Stomach (tissue), 9 donors: ENCODE data around the gene E2F8. TPM values are rescaled to one million over a fixed set of nuclear protein-coding genes. Genes with fewer than 3 reads are reported as not detected.

Source experiments
- DNase-seq, 2 donors: peaks; one replicate each; pipeline versions ENCODE4 v3.0.0 to v3.0.0-alpha.2; 2013 to 2019
- H3K27ac ChIP-seq, 5 donors: fragments of 200-600 bp in 4 of 5; sonication (generic) in 4 of 5; one replicate each; pipeline ENCODE4 v1.5.1; 2013 to 2019; ENCODE audit warnings: mild to moderate bottlenecking in 1 of 5, moderate library complexity in 1 of 5
- H3K27me3 ChIP-seq, 3 donors: fragments of 200-600 bp; sonication (generic); one replicate each; pipeline ENCODE4 v1.5.1; 2017 to 2019; ENCODE audit warnings: mixed run types in 1 of 3
- H3K36me3 ChIP-seq, 4 donors: fragments of 200-600 bp; sonication (generic); 1 replicate in 3 of 4; 2 replicates in 1 of 4; pipeline ENCODE4 v1.5.1; 2016 to 2019
- H3K4me1 ChIP-seq, 4 donors: fragments of 200-600 bp; sonication (generic); one replicate each; pipeline ENCODE4 v1.5.1; 2016 to 2019
- H3K4me3 ChIP-seq, 4 donors: fragments of 200-600 bp; sonication (generic) in 3 of 4; one replicate each; pipeline ENCODE4 v1.5.1; 2016 to 2019; ENCODE audit warnings: mild to moderate bottlenecking in 1 of 4
- H3K9me3 ChIP-seq, 4 donors: fragments of 200-600 bp; sonication (generic); one replicate each; pipeline ENCODE4 v1.5.1; 2016 to 2019
- EP300 ChIP-seq: sonication (generic); formaldehyde crosslinking; IDR thresholded peaks from one replicate; pipeline ENCODE4 v1.6.1; 2017; ENCODE audit warnings: antibody characterized with exemption
- POLR2A ChIP-seq, 4 donors: fragments of 450-650 bp; IDR thresholded peaks; one replicate each; pipeline ENCODE4 v1.6.1; 2016; ENCODE audit warnings: antibody characterized with exemption in 4 of 4, control low read depth in 2 of 4, mild to moderate bottlenecking in 1 of 4, moderate library complexity in 1 of 4
- POLR2AphosphoS5 ChIP-seq, 3 donors: sonication (generic); formaldehyde crosslinking; IDR thresholded peaks; one replicate each; pipeline ENCODE4 v1.6.1; 2016; ENCODE audit warnings: antibody characterized with exemption in 3 of 3
- WGBS, 5 donors: extraction: QIAGEN DNeasy Blood & Tissue Kit in 3 of 5; methylation state at CpG; one replicate each; pipeline versions ENCODE4 v1.1.5 to v1.1.7; 2013 to 2018; 5-methylcytosine and 5-hydroxymethylcytosine counted together
- intact Hi-C: fragments of 100-400 bp; cut with DNase I; formaldehyde crosslinking; loops from one replicate; pipeline ENCODE4 v1.15.1; 2023; ENCODE audit warnings: low total_unique reads
- polyA plus RNA-seq, 3 donors: library from polyadenylated mRNA; stranded (reverse); fragments of 200-250 nt; gene quantifications; one replicate each; pipeline ENCODE4 v1.2.3, GENCODE V29; 2013
- total RNA-seq, 5 donors: library from RNA; depleted of rRNA; stranded (reverse); fragments of >200 nt; gene quantifications; one replicate each; pipeline versions ENCODE4 v1.1.0 to v1.2.3, GENCODE V29; 2014 to 2016
- TF ChIP-seq, protein P1 (sequence below), 7 experiments: fragments of 450-650 bp in 4 of 7; fragments of 200-600 bp in 3 of 7; sonication (generic) in 3 of 7; IDR thresholded peaks; one replicate each; pipeline ENCODE4 v1.5.1; 2016 to 2019; ENCODE audit warnings: antibody characterized with exemption in 7 of 7, control low read depth in 2 of 7, mild to moderate bottlenecking in 1 of 7
- donor health status: healthy with polysubstance abuse.
- donor health status: Bipolar disorder and iron deficiency.
- donor health status: healthy.

E2F8 gene
- total and polyA plus RNA-seq, 8 donors, result 0.89 to 13.0 (median 3.2) TPM

DNA sequence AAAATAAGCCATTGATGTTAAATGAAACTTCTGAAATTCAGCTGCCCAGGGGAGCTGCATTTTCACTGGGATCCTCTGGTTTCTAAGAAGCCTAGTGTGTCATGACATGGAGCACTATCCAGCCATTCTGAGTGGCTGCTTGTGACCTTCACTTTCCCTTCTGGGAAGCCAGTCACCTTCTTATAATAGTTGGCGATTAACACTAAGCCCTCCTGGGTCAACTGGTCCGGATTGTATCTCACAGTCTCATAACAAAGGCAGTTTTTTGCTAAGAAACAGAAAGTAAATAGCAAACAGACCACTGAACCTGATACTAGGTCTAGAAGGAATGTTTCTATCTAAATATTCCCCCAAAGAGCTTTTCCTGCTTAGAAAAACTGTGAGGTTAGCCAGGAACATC, 46.8 kb downstream of the E2F8 start:
- DNase-seq, result peak in 1 of 2 donors; percentile 47
- intact Hi-C loops, result no loop called here
- H3K27me3 ChIP-seq, result no peaks in the 10 kb centered on the region
- no peak overlapping the region for H3K27ac ChIP-seq
- H3K36me3 ChIP-seq, result no peaks in the 10 kb centered on the region
- TF ChIP-seq EP300, result no peak
- TF ChIP-seq POLR2AphosphoS5 (IDR thresholded peaks at IDR 0.05), result no peak
- TF ChIP-seq, protein P1, sequence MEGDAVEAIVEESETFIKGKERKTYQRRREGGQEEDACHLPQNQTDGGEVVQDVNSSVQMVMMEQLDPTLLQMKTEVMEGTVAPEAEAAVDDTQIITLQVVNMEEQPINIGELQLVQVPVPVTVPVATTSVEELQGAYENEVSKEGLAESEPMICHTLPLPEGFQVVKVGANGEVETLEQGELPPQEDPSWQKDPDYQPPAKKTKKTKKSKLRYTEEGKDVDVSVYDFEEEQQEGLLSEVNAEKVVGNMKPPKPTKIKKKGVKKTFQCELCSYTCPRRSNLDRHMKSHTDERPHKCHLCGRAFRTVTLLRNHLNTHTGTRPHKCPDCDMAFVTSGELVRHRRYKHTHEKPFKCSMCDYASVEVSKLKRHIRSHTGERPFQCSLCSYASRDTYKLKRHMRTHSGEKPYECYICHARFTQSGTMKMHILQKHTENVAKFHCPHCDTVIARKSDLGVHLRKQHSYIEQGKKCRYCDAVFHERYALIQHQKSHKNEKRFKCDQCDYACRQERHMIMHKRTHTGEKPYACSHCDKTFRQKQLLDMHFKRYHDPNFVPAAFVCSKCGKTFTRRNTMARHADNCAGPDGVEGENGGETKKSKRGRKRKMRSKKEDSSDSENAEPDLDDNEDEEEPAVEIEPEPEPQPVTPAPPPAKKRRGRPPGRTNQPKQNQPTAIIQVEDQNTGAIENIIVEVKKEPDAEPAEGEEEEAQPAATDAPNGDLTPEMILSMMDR (IDR thresholded peaks at IDR 0.05), result no peak
- no peak for TF ChIP-seq POLR2A (IDR thresholded peaks at IDR 0.05)
- H3K4me1 ChIP-seq, result peaks cover 0 to 1% (median 0%) of the 10 kb centered on the region in 4 donors
- no peaks in the 10 kb centered on the region for H3K9me3 ChIP-seq
- WGBS, 5 donors, result 29 to 63% (median 39%) methylated on average over 2 of the region's 2 CpGs
- H3K4me3 ChIP-seq, result no peak overlapping the region

DNA sequence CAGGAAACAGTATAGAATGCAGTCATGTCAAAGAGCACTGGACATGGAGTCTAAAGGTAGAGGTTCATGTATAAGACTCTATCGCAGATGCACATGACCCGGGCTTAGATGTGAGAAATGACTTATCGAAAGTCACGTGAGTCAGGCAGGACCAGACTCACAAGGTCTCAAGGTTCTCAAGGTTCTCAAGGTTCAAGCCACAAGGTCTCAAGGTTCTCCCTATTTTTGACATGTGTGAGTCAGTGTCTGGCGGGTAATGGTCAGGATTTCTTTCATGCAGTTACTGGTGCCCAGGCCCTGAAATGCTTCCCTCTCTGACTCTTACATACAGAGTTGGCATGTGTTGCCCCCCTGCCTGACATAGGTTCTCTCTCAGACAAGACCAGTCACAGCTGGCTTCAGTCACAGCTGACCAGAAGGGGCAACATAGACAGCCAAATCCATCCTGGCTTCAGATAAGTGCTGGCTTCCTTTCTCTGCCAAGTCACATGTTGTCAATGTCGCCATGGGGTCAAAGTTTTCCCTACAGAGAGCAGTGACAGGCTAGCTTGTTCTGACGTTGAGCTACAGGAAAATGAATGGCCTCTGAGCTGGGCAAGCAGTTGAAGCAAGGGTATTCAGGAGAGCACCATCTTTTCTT, 49.1 kb downstream of the E2F8 start:
- Histone ChIP-seq H3K4me1 (no peaks in the 10 kb centered on the region), H3K4me3 (no peak overlapping the region), H3K27ac (no peak overlapping the region), H3K36me3 (no peaks in the 10 kb centered on the region), H3K27me3 (no peaks in the 10 kb centered on the region), H3K9me3 (no peaks in the 10 kb centered on the region)
- peak in 1 of 2 donors; percentile 51 for DNase-seq
- intact Hi-C loops, result no loop called here
- WGBS, 5 donors, result 68 to 76% (median 71%) methylated on average over 7 of the region's 7 CpGs
- no peak for TF ChIP-seq EP300
- TF ChIP-seq POLR2AphosphoS5 (IDR thresholded peaks at IDR 0.05), result no peak
- TF ChIP-seq, protein P1 (IDR thresholded peaks at IDR 0.05), result no peak
- TF ChIP-seq POLR2A (IDR thresholded peaks at IDR 0.05), result no peak

DNA sequence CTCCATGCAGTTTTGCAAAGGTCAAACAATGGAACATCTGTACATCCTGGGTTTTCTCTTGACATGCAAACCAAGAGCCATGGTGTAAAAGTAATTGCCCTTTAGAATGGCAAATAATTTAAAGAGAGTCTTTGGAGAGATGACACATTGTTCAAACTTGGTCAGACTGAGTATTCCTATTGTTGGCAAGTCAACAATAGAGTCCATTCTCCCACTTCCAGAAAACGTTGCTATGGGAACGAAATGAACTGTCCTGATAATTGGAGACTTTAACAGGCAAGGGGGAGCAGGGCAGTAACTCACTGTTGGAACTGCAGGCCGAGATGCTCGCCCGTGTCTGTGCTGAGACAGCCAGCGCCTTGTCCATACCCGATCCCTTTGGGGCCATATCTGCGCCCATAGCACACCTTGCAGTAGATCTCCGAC, 52.9 kb downstream of the E2F8 start:
- intact Hi-C loops, result no loop called here
- 83 to 97% (median 92%) methylated on average over 8 to 9 of the region's 9 CpGs for WGBS, 5 donors

GRCh38 chr11:19187114-19187832, 53.5 kb downstream of the E2F8 start:
- 73 to 85% (median 78%) methylated on average over 5 of the region's 5 CpGs for WGBS, 5 donors
- H3K27me3 ChIP-seq, result no peaks in the 10 kb centered on the region
- intact Hi-C loops, result no loop called here

More for the DNA sequence above, 52.9 kb downstream of the E2F8 start:
- Histone ChIP-seq H3K4me3 (no peak overlapping the region), H3K27me3 (no peaks in the 10 kb centered on the region), H3K4me1 (no peaks in the 10 kb centered on the region), H3K27ac (no peak overlapping the region), H3K9me3 (no peaks in the 10 kb centered on the region), H3K36me3 (no peaks in the 10 kb centered on the region)
- DNase-seq, result no peak
- no peak for TF ChIP-seq POLR2A (IDR thresholded peaks at IDR 0.05)
- TF ChIP-seq, protein P1 (IDR thresholded peaks at IDR 0.05), result no peak
- no peak for TF ChIP-seq POLR2AphosphoS5 (IDR thresholded peaks at IDR 0.05)
- no peak for TF ChIP-seq EP300

More at GRCh38 chr11:19187114-19187832, 53.5 kb downstream of the E2F8 start:
- no peaks in the 10 kb centered on the region for H3K36me3 ChIP-seq
- no peak overlapping the region for H3K27ac ChIP-seq
- H3K4me1 ChIP-seq, result no peaks in the 10 kb centered on the region
- H3K4me3 ChIP-seq, result no peak overlapping the region
- H3K9me3 ChIP-seq, result no peaks in the 10 kb centered on the region
- DNase-seq, result no peak
- TF ChIP-seq, protein P1 (IDR thresholded peaks at IDR 0.05), result no peak
- no peak for TF ChIP-seq POLR2AphosphoS5 (IDR thresholded peaks at IDR 0.05)
- TF ChIP-seq EP300, result no peak
- TF ChIP-seq POLR2A (IDR thresholded peaks at IDR 0.05), result no peak
